HUES6 (cell line): ENCODE data around the gene ACTR6.
"Not testable (repeated sequence)": the region's sequence is repeated elsewhere in the genome, so short reads cannot be mapped to it uniquely, and the experiment has no call there.

ENCODE experiments used
- H3K27ac ChIP-seq: 2 replicates; pipeline ENCODE4 v1.7.0; 2013; ENCODE audit warnings: low read depth, mild to moderate bottlenecking, low read length, inconsistent platforms
- H3K27me3 ChIP-seq: 2 replicates; pipeline ENCODE4 v1.6.1; 2013; ENCODE audit warnings: low read length; ENCODE audit not compliant: control insufficient read depth, insufficient read depth
- H3K36me3 ChIP-seq: 2 replicates; pipeline ENCODE4 v1.6.1; 2013; ENCODE audit warnings: low read length; ENCODE audit not compliant: control insufficient read depth, insufficient read depth
- H3K4me1 ChIP-seq: 2 replicates; pipeline ENCODE4 v1.6.1; 2013; ENCODE audit warnings: low read length; ENCODE audit not compliant: control insufficient read depth, insufficient read depth
- H3K4me3 ChIP-seq: 2 replicates; pipeline ENCODE4 v1.5.1; 2013; ENCODE audit warnings: low read depth, low read length
- H3K9ac ChIP-seq: one replicate; pipeline ENCODE4 v1.6.1; 2013; ENCODE audit warnings: mild to moderate bottlenecking, low read length
- H3K9me3 ChIP-seq: 2 replicates; pipeline ENCODE4 v1.6.1; 2013; ENCODE audit warnings: low read depth, low read length; ENCODE audit not compliant: control insufficient read depth, insufficient read depth

The ACTR6 gene

GRCh38 chr12:100247765-100248164 is 47.1 kb downstream of the ACTR6 start:
- no peaks in the 10 kb centered on the region for H3K27me3 ChIP-seq
- H3K4me1 ChIP-seq, result no peaks in the 10 kb centered on the region
- H3K9me3 ChIP-seq, result no peaks in the 10 kb centered on the region
- H3K9ac ChIP-seq, result no peak overlapping the region
- H3K36me3 ChIP-seq, result no peaks in the 10 kb centered on the region; the same call in 1 of the 2 replicates
- H3K4me3 ChIP-seq, result no peak overlapping the region
- no peak overlapping the region for H3K27ac ChIP-seq

GRCh38 chr12:100248886-100249285 is 48.3 kb downstream of the ACTR6 start:
- no peak overlapping the region for H3K27ac ChIP-seq

GRCh38 chr12:100249941-100250340 is 49.3 kb downstream of the ACTR6 start:
- H3K9ac ChIP-seq, result no peak overlapping the region
- no peak overlapping the region for H3K4me3 ChIP-seq
- H3K27ac ChIP-seq, result no peak overlapping the region
- H3K36me3 ChIP-seq, result no peaks in the 10 kb centered on the region; the same call in 1 of the 2 replicates
- H3K27me3 ChIP-seq, result no peaks in the 10 kb centered on the region
- no peaks in the 10 kb centered on the region for H3K9me3 ChIP-seq
- H3K4me1 ChIP-seq, result no peaks in the 10 kb centered on the region

More at GRCh38 chr12:100248886-100249285, 48.3 kb downstream of the ACTR6 start:
- Histone ChIP-seq H3K36me3 (no peaks in the 10 kb centered on the region; the same call in 1 of the 2 replicates), H3K9me3 (no peaks in the 10 kb centered on the region), H3K9ac (no peak overlapping the region), H3K4me1 (no peaks in the 10 kb centered on the region), H3K4me3 (no peak overlapping the region), H3K27me3 (no peaks in the 10 kb centered on the region)

GRCh38 chr12:100251917-100252316 is 51.3 kb downstream of the ACTR6 start:
- Histone ChIP-seq H3K27ac (no peak overlapping the region), H3K9ac (no peak overlapping the region), H3K27me3 (no peaks in the 10 kb centered on the region), H3K36me3 (no peaks in the 10 kb centered on the region; the same call in 1 of the 2 replicates), H3K9me3 (no peaks in the 10 kb centered on the region), H3K4me1 (no peaks in the 10 kb centered on the region), H3K4me3 (no peak overlapping the region)

- Histone ChIP-seq H3K36me3 (no peaks in the 10 kb centered on the region; the same call in 1 of the 2 replicates), H3K27me3 (no peaks in the 10 kb centered on the region), H3K27ac (no peak overlapping the region), H3K4me3 (no peak overlapping the region), H3K9ac (no peak overlapping the region), H3K9me3 (no peaks in the 10 kb centered on the region), H3K4me1 (no peaks in the 10 kb centered on the region)
Measured at GRCh38 chr12:100253437-100253836, 52.8 kb downstream of the ACTR6 start.

- Histone ChIP-seq H3K27me3 (no peaks in the 10 kb centered on the region), H3K27ac (no peak overlapping the region)
Measured at GRCh38 chr12:100254876-100255275, 54.3 kb downstream of the ACTR6 start.

GRCh38 chr12:100258127-100258526 is 57.5 kb downstream of the ACTR6 start:
- no peaks in the 10 kb centered on the region for H3K4me1 ChIP-seq
- H3K36me3 ChIP-seq, result peaks cover 1% of the 10 kb centered on the region; the same call in 1 of the 2 replicates
- no peak overlapping the region for H3K4me3 ChIP-seq
- H3K9me3 ChIP-seq, result no peaks in the 10 kb centered on the region
- H3K27me3 ChIP-seq, result no peaks in the 10 kb centered on the region
- H3K9ac ChIP-seq, result no peak overlapping the region
- H3K27ac ChIP-seq, result no peak overlapping the region

More at GRCh38 chr12:100254876-100255275, 54.3 kb downstream of the ACTR6 start:
- Histone ChIP-seq H3K9me3 (no peaks in the 10 kb centered on the region), H3K36me3 (no peaks in the 10 kb centered on the region; the same call in 1 of the 2 replicates), H3K9ac (no peak overlapping the region), H3K4me3 (no peak overlapping the region), H3K4me1 (no peaks in the 10 kb centered on the region)

- H3K27me3 ChIP-seq, result no peaks in the 10 kb centered on the region
- H3K4me3 ChIP-seq, result no peak overlapping the region
- peaks cover 3% of the 10 kb centered on the region; the same call in 1 of the 2 replicates for H3K36me3 ChIP-seq
- H3K27ac ChIP-seq, result no peak overlapping the region
- H3K9ac ChIP-seq, result no peak overlapping the region
- H3K4me1 ChIP-seq, result no peaks in the 10 kb centered on the region
- no peaks in the 10 kb centered on the region for H3K9me3 ChIP-seq
Measured at GRCh38 chr12:100263131-100263530, 62.5 kb downstream of the ACTR6 start.

GRCh38 chr12:100265107-100265506 is 64.5 kb downstream of the ACTR6 start:
- H3K27ac ChIP-seq, H3K9ac ChIP-seq, H3K36me3 ChIP-seq, H3K4me3 ChIP-seq, H3K9me3 ChIP-seq, H3K27me3 ChIP-seq: not testable (repeated sequence)
- peaks cover 13% of the 10 kb centered on the region for H3K4me1 ChIP-seq

GRCh38 chr12:100265732-100266584 is 65.3 kb downstream of the ACTR6 start:
- peaks cover 13% of the 10 kb centered on the region for H3K4me1 ChIP-seq
- peaks cover 3% of the 10 kb centered on the region; the same call in 1 of the 2 replicates for H3K36me3 ChIP-seq
- H3K4me3 ChIP-seq, result peak overlapping the region; percentile 91
- peak overlapping the region; percentile 61 for H3K9ac ChIP-seq
- H3K9me3 ChIP-seq, result no peaks in the 10 kb centered on the region
- H3K27ac ChIP-seq, result no peak overlapping the region
- H3K27me3 ChIP-seq, result no peaks in the 10 kb centered on the region

- Histone ChIP-seq H3K27me3 (no peaks in the 10 kb centered on the region), H3K9ac (peak overlapping the region; percentile 61), H3K36me3 (peaks cover 3% of the 10 kb centered on the region; the same call in 1 of the 2 replicates), H3K27ac (0 out of 2 replicates have a peak overlapping the region, but pooled peaks have one; percentile 15), H3K4me3 (peak overlapping the region; percentile 91), H3K9me3 (no peaks in the 10 kb centered on the region), H3K4me1 (peaks cover 13% of the 10 kb centered on the region)
Measured at GRCh38 chr12:100266585-100266834, 65.9 kb downstream of the ACTR6 start.
